Ascending aorta (tissue), 2 donors: ENCODE data around the gene SLFN13. TPM values are rescaled to one million over a fixed set of nuclear protein-coding genes. Genes with fewer than 3 reads are reported as not detected.
A peak's percentile ranks its signal among the peaks of the same experiment; 100 is the strongest.

ENCODE experiments used
- DNase-seq, 2 donors: peaks; one replicate each; pipeline ENCODE4 v3.0.0-alpha.2; 2019; ENCODE audit warnings: low spot score in 2 of 2
- H3K27ac ChIP-seq, 2 donors: fragments of 200-600 bp; sonication (generic); one replicate each; pipeline ENCODE4 v1.5.1; 2016 to 2017; ENCODE audit warnings: mild to moderate bottlenecking in 1 of 2
- H3K27me3 ChIP-seq: fragments of 200-600 bp; sonication (generic); one replicate; pipeline ENCODE4 v1.5.1; 2017
- H3K36me3 ChIP-seq, 2 donors: fragments of 200-600 bp; sonication (generic); one replicate each; pipeline ENCODE4 v1.5.1; 2016
- H3K4me1 ChIP-seq, 2 donors: fragments of 200-600 bp; sonication (generic); one replicate each; pipeline ENCODE4 v1.5.1; 2016 to 2017; ENCODE audit warnings: mild to moderate bottlenecking in 1 of 2
- H3K4me3 ChIP-seq, 2 donors: fragments of 200-600 bp; sonication (generic); one replicate each; pipeline ENCODE4 v1.5.1; 2016 to 2017; ENCODE audit warnings: mild to moderate bottlenecking in 1 of 2
- H3K9me3 ChIP-seq, 2 donors: fragments of 200-600 bp; sonication (generic); one replicate each; pipeline ENCODE4 v1.5.1; 2016
- CTCF ChIP-seq, 3 experiments: fragments of 200-600 bp in 2 of 3; fragments of 450-650 bp in 1 of 3; sonication (generic) in 2 of 3; IDR thresholded peaks; one replicate each; pipeline ENCODE4 v1.5.1; 2016 to 2019; ENCODE audit warnings: antibody characterized with exemption in 3 of 3, mild to moderate bottlenecking in 1 of 3, moderate library complexity in 1 of 3
- intact Hi-C: fragments of 100-400 bp; cut with DNase I; formaldehyde crosslinking; loops from one replicate; pipeline ENCODE4 v1.15.1; 2023
- total RNA-seq: library from RNA; depleted of rRNA; stranded (reverse); fragments of >200 nt; gene quantifications from one replicate; pipeline ENCODE4 v1.1.0, GENCODE V29; 2016

The SLFN13 gene
- 7.1 TPM for total RNA-seq

- no peaks in the 10 kb centered on the region for H3K27me3 ChIP-seq
- peak within 1 kb of the TSS; percentile 69 to 96 for H3K4me3 ChIP-seq
- no peak for TF ChIP-seq CTCF (IDR thresholded peaks at IDR 0.05)
- intact Hi-C loops, result loop anchor here (2.0 to 5.0 kb wide), 3 partner anchors 16 to 119 kb away; partner anchors contain the start of genes SLFN11 and SLFN12
- H3K4me1 ChIP-seq, result peaks cover 0 to 9% of the 10 kb centered on the region in 2 donors
- peak within 1 kb of the TSS; percentile 42 to 71 for H3K27ac ChIP-seq
- peak; percentile 57 to 85 for DNase-seq
- H3K9me3 ChIP-seq, result no peaks in the 10 kb centered on the region
- H3K36me3 ChIP-seq, result no peaks in the 10 kb centered on the region
Observed at GRCh38 chr17:35448214-35448898, at the start of gene SLFN13. Gene SLFN13, minus strand, starts transcription at chr17:35448766. Its CDS starts 3,086 bp downstream, at chr17:35445680.

- peaks cover 28% of the 10 kb centered on the region for H3K27me3 ChIP-seq
- no peak for DNase-seq
- no peak overlapping the region for H3K27ac ChIP-seq
- intact Hi-C loops, result no loop called here
- H3K36me3 ChIP-seq, result no peaks in the 10 kb centered on the region
- no peak for TF ChIP-seq CTCF (IDR thresholded peaks at IDR 0.05)
- H3K9me3 ChIP-seq, result no peaks in the 10 kb centered on the region
- peaks cover 0 to 3% of the 10 kb centered on the region in 2 donors for H3K4me1 ChIP-seq
- H3K4me3 ChIP-seq, result no peak overlapping the region
Observed at GRCh38 chr17:35496451-35497290, 48.1 kb upstream of the SLFN13 start.

- H3K27me3 ChIP-seq, result peaks cover 48% of the 10 kb centered on the region
- intact Hi-C loops, result no loop called here
Observed at GRCh38 chr17:35493040-35493439, 44.5 kb upstream of the SLFN13 start.

GRCh38 chr17:35491417-35491816, 42.9 kb upstream of the SLFN13 start:
- no peak for TF ChIP-seq CTCF (IDR thresholded peaks at IDR 0.05)
- Histone ChIP-seq H3K27ac (no peak overlapping the region), H3K9me3 (no peaks in the 10 kb centered on the region), H3K4me1 (peaks cover 0 to 5% of the 10 kb centered on the region in 2 donors), H3K27me3 (peaks cover 40% of the 10 kb centered on the region), H3K36me3 (no peaks in the 10 kb centered on the region), H3K4me3 (no peak overlapping the region)
- no peak for DNase-seq
- intact Hi-C loops, result no loop called here

More at GRCh38 chr17:35493040-35493439, 44.5 kb upstream of the SLFN13 start:
- no peak for DNase-seq
- H3K36me3 ChIP-seq, result no peaks in the 10 kb centered on the region
- H3K9me3 ChIP-seq, result no peaks in the 10 kb centered on the region
- H3K27ac ChIP-seq, result no peak overlapping the region
- TF ChIP-seq CTCF (IDR thresholded peaks at IDR 0.05), result no peak
- H3K4me3 ChIP-seq, result no peak overlapping the region
- peaks cover 0 to 4% of the 10 kb centered on the region in 2 donors for H3K4me1 ChIP-seq

GRCh38 chr17:35489944-35490343, 41.4 kb upstream of the SLFN13 start:
- H3K4me3 ChIP-seq, result no peak overlapping the region
- no peaks in the 10 kb centered on the region for H3K9me3 ChIP-seq
- intact Hi-C loops, result no loop called here
- H3K36me3 ChIP-seq, result no peaks in the 10 kb centered on the region
- no peak for DNase-seq
- peaks cover 35% of the 10 kb centered on the region for H3K27me3 ChIP-seq
- peaks cover 0 to 5% of the 10 kb centered on the region in 2 donors for H3K4me1 ChIP-seq
- TF ChIP-seq CTCF (IDR thresholded peaks at IDR 0.05), result no peak
- H3K27ac ChIP-seq, result no peak overlapping the region
